ENCODE results near the gene SYT12. TPM values are rescaled to one million over a fixed set of nuclear protein-coding genes. Genes with fewer than 3 reads are reported as not detected.
A peak's percentile ranks its signal among the peaks of the same experiment; 100 is the strongest.

Gene SYT12
- total and polyA plus RNA-seq, 2 of the 13 experiments (the other 11 are each of a cell fraction or from before 2014, with no cell fraction given): 0.01 to 0.02 TPM

GRCh38 chr11:67041602-67042001, 18.7 kb downstream of the SYT12 start (continued):
- TF ChIP-seq REXO4 (CRISPR knock-in tag; IDR thresholded peaks at IDR 0.05; ENCODE audit: borderline replicate concordance) (no peak), XRCC5 (optimal IDR thresholded peaks at IDR 0.05; ENCODE audit: low read length) (no peak), FOXM1 (CRISPR knock-in tag; IDR thresholded peaks at IDR 0.05) (no peak), ATF1 (CRISPR knock-in tag; IDR thresholded peaks at IDR 0.05) (no peak), PTBP1 (IDR thresholded peaks at IDR 0.05; ENCODE audit: low read depth, low read length, poor library complexity, severe bottlenecking) (no peak), KAT8 (CRISPR knock-in tag; IDR thresholded peaks at IDR 0.05) (no peak), RBFOX2 (IDR thresholded peaks at IDR 0.05; ENCODE audit: low read depth, low read length) (no peak), SIX1 (CRISPR knock-in tag; IDR thresholded peaks at IDR 0.05; ENCODE audit: borderline replicate concordance) (no peak), GATA4 (IDR thresholded peaks at IDR 0.05; ENCODE audit: borderline replicate concordance, low read depth) (no peak), TEAD3 (CRISPR knock-in tag; optimal IDR thresholded peaks at IDR 0.05; ENCODE audit: borderline replicate concordance) (peak; percentile 19), KDM1A (CRISPR knock-in tag; IDR thresholded peaks at IDR 0.05) (no peak), ZNF335 (CRISPR knock-in tag; IDR thresholded peaks at IDR 0.05) (no peak), PHF8 (CRISPR knock-in tag; IDR thresholded peaks at IDR 0.05) (no peak), JARID2 (CRISPR knock-in tag; IDR thresholded peaks at IDR 0.05; ENCODE audit: insufficient replicate concordance) (no peak), ZNF430 (CRISPR knock-in tag; IDR thresholded peaks at IDR 0.05) (peak; percentile 37; the same call in 1 of the 2 replicates), FOXA3 (CRISPR knock-in tag; IDR thresholded peaks at IDR 0.05) (peak; percentile 89), ZNF781 (CRISPR knock-in tag; IDR thresholded peaks at IDR 0.05; ENCODE audit: borderline replicate concordance, not compliant biosample characterization) (no peak), REPIN1 (CRISPR knock-in tag; IDR thresholded peaks at IDR 0.05; ENCODE audit: borderline replicate concordance, low read depth) (0 out of 2 replicates have a peak, but pooled peaks have one; percentile 26), KAT2B (IDR thresholded peaks at IDR 0.05; ENCODE audit: borderline replicate concordance, low read depth, low read length) (no peak)
- TF ChIP-seq, protein P1, sequence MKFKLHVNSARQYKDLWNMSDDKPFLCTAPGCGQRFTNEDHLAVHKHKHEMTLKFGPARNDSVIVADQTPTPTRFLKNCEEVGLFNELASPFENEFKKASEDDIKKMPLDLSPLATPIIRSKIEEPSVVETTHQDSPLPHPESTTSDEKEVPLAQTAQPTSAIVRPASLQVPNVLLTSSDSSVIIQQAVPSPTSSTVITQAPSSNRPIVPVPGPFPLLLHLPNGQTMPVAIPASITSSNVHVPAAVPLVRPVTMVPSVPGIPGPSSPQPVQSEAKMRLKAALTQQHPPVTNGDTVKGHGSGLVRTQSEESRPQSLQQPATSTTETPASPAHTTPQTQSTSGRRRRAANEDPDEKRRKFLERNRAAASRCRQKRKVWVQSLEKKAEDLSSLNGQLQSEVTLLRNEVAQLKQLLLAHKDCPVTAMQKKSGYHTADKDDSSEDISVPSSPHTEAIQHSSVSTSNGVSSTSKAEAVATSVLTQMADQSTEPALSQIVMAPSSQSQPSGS (CRISPR knock-in tag; IDR thresholded peaks at IDR 0.05): no peak
- TF ChIP-seq, protein P2, sequence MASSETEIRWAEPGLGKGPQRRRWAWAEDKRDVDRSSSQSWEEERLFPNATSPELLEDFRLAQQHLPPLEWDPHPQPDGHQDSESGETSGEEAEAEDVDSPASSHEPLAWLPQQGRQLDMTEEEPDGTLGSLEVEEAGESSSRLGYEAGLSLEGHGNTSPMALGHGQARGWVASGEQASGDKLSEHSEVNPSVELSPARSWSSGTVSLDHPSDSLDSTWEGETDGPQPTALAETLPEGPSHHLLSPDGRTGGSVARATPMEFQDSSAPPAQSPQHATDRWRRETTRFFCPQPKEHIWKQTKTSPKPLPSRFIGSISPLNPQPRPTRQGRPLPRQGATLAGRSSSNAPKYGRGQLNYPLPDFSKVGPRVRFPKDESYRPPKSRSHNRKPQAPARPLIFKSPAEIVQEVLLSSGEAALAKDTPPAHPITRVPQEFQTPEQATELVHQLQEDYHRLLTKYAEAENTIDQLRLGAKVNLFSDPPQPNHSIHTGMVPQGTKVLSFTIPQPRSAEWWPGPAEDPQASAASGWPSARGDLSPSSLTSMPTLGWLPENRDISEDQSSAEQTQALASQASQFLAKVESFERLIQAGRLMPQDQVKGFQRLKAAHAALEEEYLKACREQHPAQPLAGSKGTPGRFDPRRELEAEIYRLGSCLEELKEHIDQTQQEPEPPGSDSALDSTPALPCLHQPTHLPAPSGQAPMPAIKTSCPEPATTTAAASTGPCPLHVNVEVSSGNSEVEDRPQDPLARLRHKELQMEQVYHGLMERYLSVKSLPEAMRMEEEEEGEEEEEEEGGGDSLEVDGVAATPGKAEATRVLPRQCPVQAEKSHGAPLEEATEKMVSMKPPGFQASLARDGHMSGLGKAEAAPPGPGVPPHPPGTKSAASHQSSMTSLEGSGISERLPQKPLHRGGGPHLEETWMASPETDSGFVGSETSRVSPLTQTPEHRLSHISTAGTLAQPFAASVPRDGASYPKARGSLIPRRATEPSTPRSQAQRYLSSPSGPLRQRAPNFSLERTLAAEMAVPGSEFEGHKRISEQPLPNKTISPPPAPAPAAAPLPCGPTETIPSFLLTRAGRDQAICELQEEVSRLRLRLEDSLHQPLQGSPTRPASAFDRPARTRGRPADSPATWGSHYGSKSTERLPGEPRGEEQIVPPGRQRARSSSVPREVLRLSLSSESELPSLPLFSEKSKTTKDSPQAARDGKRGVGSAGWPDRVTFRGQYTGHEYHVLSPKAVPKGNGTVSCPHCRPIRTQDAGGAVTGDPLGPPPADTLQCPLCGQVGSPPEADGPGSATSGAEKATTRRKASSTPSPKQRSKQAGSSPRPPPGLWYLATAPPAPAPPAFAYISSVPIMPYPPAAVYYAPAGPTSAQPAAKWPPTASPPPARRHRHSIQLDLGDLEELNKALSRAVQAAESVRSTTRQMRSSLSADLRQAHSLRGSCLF (CRISPR knock-in tag; IDR thresholded peaks at IDR 0.05; ENCODE audit: borderline replicate concordance): no peak

Measured in HepG2 (cell line).